Measurements from ENCODE around the gene TBCK. TPM values are rescaled to one million over a fixed set of nuclear protein-coding genes. Genes with fewer than 3 reads are reported as not detected.
A peak's percentile ranks its signal among the peaks of the same experiment; 100 is the strongest.

Gene TBCK
- total and polyA plus RNA-seq, 2 of the 13 experiments (the other 11 are each of a cell fraction or from before 2014, with no cell fraction given) = 51.0 to 62.4 TPM

GRCh38 chr4:106315968-106316772, at the start of gene TBCK, which contains the start of gene AIMP1 (continued):
- TF ChIP-seq ZNF451 (CRISPR knock-in tag; IDR thresholded peaks at IDR 0.05) (peak; percentile 45; the same call in 1 of the 2 replicates), TFAP4 (IDR thresholded peaks at IDR 0.05; ENCODE audit: borderline replicate concordance, low read depth) (no peak), GZF1 (CRISPR knock-in tag; IDR thresholded peaks at IDR 0.05) (no peak), ZNF468 (CRISPR knock-in tag; IDR thresholded peaks at IDR 0.05) (no peak), FOXJ3 (CRISPR knock-in tag; IDR thresholded peaks at IDR 0.05; ENCODE audit: borderline replicate concordance) (no peak), ZBTB21 (CRISPR knock-in tag; IDR thresholded peaks at IDR 0.05) (no peak; the same call in 1 of the 2 replicates), ZNF772 (CRISPR knock-in tag; IDR thresholded peaks at IDR 0.05) (no peak), SRY (CRISPR knock-in tag; IDR thresholded peaks at IDR 0.05) (peak; percentile 83), ZFP36L2 (CRISPR knock-in tag; IDR thresholded peaks at IDR 0.05) (no peak), MTERF4 (CRISPR knock-in tag; IDR thresholded peaks at IDR 0.05) (0 out of 2 replicates have a peak, but pooled peaks have one; percentile 39), CTCF (CRISPR knock-in tag; IDR thresholded peaks at IDR 0.05) (no peak), KDM3A (CRISPR knock-in tag; IDR thresholded peaks at IDR 0.05; ENCODE audit: low read depth) (no peak), ZNF256 (CRISPR knock-in tag; conservative IDR thresholded peaks at IDR 0.05) (no peak), ZNF143 (CRISPR knock-in tag; IDR thresholded peaks at IDR 0.05) (0 out of 2 replicates have a peak, but pooled peaks have one; percentile 38), ZNF101 (CRISPR knock-in tag; IDR thresholded peaks at IDR 0.05; ENCODE audit: borderline replicate concordance, low read depth) (no peak), PLSCR1 (CRISPR knock-in tag; IDR thresholded peaks at IDR 0.05; ENCODE audit: borderline replicate concordance) (no peak), PHF21A (CRISPR knock-in tag; IDR thresholded peaks at IDR 0.05) (peak; percentile 60; the same call in 1 of the 2 replicates), ZNF780A (CRISPR knock-in tag; IDR thresholded peaks at IDR 0.05) (no peak)
- TF ChIP-seq, protein P1, sequence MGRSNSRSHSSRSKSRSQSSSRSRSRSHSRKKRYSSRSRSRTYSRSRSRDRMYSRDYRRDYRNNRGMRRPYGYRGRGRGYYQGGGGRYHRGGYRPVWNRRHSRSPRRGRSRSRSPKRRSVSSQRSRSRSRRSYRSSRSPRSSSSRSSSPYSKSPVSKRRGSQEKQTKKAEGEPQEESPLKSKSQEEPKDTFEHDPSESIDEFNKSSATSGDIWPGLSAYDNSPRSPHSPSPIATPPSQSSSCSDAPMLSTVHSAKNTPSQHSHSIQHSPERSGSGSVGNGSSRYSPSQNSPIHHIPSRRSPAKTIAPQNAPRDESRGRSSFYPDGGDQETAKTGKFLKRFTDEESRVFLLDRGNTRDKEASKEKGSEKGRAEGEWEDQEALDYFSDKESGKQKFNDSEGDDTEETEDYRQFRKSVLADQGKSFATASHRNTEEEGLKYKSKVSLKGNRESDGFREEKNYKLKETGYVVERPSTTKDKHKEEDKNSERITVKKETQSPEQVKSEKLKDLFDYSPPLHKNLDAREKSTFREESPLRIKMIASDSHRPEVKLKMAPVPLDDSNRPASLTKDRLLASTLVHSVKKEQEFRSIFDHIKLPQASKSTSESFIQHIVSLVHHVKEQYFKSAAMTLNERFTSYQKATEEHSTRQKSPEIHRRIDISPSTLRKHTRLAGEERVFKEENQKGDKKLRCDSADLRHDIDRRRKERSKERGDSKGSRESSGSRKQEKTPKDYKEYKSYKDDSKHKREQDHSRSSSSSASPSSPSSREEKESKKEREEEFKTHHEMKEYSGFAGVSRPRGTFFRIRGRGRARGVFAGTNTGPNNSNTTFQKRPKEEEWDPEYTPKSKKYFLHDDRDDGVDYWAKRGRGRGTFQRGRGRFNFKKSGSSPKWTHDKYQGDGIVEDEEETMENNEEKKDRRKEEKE (IDR thresholded peaks at IDR 0.05) = no peak
